ENCODE results near the gene OGDH.

The OGDH gene

GRCh38 chr7:44603193-44603592, 3.2 kb upstream of the OGDH start (continued):
- TF ChIP-seq ZNF280D (tag by site-specific recombination; IDR thresholded peaks at IDR 0.05), result no peak
- TF ChIP-seq ZSCAN23 (tag by site-specific recombination; IDR thresholded peaks at IDR 0.05), result no peak

DNA sequence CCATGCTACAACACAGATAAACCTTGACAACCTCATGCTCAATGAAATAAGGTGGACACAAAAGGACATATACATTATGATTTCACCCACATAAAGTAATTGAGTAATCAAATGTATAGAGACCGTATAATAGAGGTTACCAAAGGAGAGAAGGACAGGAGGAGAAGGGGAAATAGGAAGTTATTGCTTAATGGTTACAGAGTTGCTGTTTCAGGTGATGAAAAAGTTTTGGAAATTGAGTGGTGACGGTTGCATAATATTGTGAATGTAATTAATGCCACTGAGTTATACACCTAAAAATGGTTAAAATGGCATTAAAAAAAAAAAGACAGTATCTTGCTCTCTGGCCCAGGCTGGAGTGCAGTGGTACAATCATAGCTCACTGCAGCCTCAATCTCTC, 1.5 kb upstream of the OGDH start:
- no peaks in the 10 kb centered on the region for H3K9me3 ChIP-seq (ENCODE audit: control insufficient read depth, insufficient read depth, low read depth, low read length)
- no peaks in the 10 kb centered on the region for H3K36me3 ChIP-seq (ENCODE audit: control insufficient read depth in 2 of 2, insufficient read depth in 1 of 2, low read length in 2 of 2)
- ChIA-PET CTCF (no interaction called here), POLR2A (interaction anchor here (2.4 kb wide), 1 partner anchor 280 kb away, joined by 13 read pairs; the partner anchor contains the start of gene PURB)
- no peak for TF ChIP-seq ZIC2 (tag by site-specific recombination; IDR thresholded peaks at IDR 0.05)
- no peak for TF ChIP-seq GLIS2 (tag by site-specific recombination; IDR thresholded peaks at IDR 0.05)
- no peak for TF ChIP-seq ZNF426 (tag by site-specific recombination; IDR thresholded peaks at IDR 0.05)
- no peak overlapping the region for H3K27ac ChIP-seq (ENCODE audit: extremely low read depth, low read depth, low read length)
- H3K4me1 ChIP-seq (ENCODE audit: control insufficient read depth, insufficient read depth, low read length), result no peaks in the 10 kb centered on the region
- no peak overlapping the region for H3K4me3 ChIP-seq (ENCODE audit: low read depth, low read length)

DNA sequence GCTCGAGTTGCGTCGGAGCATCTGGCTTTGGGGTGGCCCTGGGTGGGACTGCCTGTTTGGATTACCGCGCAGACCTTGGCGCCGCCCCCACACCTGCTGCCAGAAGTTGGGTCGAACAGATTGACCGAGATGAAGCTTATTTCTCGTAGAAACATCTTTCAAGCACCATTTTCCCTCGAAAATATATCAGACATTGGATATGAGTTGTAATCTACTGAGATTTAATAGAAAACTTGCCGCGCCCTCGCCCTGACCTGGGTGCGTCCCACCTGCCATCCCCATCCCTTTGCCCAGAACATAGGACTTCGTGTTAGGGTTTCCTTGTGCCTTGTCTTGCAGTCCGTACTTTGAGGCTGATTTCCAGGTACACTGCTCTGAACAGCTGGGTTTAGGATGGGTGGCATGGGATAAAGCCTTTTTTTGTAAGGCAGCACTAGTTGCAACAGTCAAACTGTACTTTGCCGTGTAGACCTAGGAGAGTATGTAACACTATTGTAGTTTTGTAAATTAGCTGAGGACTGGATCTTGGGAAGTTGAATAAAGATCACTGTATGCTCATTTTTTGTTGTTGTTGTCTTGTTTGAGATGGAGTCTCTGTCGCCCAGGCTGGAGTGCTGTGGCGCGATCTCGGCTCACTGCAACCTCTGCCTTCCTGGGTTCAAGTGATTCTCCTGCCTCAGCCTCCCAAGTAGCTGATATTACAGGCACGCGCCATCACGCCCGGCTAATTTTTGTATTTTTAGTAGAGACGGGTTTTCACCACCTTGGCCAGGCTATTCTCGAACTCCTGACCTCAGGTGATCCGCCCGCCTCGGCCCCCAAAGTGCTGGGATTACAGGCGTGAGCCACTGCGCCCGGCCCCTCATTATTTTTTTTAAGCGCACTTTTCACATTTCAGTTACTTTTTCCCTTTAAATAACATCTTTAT, 978 bp downstream of the OGDH start:
- Histone ChIP-seq H3K4me1 (ENCODE audit: control insufficient read depth, insufficient read depth, low read length) (no peaks in the 10 kb centered on the region), H3K9me3 (ENCODE audit: control insufficient read depth, insufficient read depth, low read depth, low read length) (no peaks in the 10 kb centered on the region), H3K36me3 (ENCODE audit: control insufficient read depth in 2 of 2, insufficient read depth in 1 of 2, low read length in 2 of 2) (no peaks in the 10 kb centered on the region), H3K27ac (ENCODE audit: extremely low read depth, low read depth, low read length) (peak overlapping the region; percentile 86), H3K4me3 (ENCODE audit: low read depth, low read length) (peak overlapping the region; percentile 98)
- ChIA-PET POLR2A (interaction anchor here (0.5 to 2.4 kb wide), 20 partner anchors 12 to 393 kb away, joined by 3 to 14 read pairs (median 4); partner anchors contain the start of genes DDX56, PURB and TMED4), CTCF (interaction anchor here (1.5 kb wide), 1 partner anchor 10 kb away, joined by 5 read pairs; no protein-coding TSS in a partner anchor)
- no peak for TF ChIP-seq ZXDB (tag by site-specific recombination; IDR thresholded peaks at IDR 0.05)
- no peak for TF ChIP-seq ZNF121 (tag by site-specific recombination; IDR thresholded peaks at IDR 0.05)
- TF ChIP-seq ZNF785 (tag by site-specific recombination; IDR thresholded peaks at IDR 0.05), result no peak
- TF ChIP-seq ZNF596 (tag by site-specific recombination; IDR thresholded peaks at IDR 0.05), result no peak
- TF ChIP-seq, protein P1, sequence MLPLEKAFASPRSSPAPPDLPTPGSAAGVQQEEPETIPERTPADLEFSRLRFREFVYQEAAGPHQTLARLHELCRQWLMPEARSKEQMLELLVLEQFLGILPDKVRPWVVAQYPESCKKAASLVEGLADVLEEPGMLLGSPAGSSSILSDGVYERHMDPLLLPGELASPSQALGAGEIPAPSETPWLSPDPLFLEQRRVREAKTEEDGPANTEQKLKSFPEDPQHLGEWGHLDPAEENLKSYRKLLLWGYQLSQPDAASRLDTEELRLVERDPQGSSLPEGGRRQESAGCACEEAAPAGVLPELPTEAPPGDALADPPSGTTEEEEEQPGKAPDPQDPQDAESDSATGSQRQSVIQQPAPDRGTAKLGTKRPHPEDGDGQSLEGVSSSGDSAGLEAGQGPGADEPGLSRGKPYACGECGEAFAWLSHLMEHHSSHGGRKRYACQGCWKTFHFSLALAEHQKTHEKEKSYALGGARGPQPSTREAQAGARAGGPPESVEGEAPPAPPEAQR (tag by site-specific recombination; IDR thresholded peaks at IDR 0.05), result no peak
- TF ChIP-seq ZNF184 (tag by site-specific recombination; IDR thresholded peaks at IDR 0.05), result no peak
- TF ChIP-seq ZNF404 (tag by site-specific recombination; IDR thresholded peaks at IDR 0.05), result no peak
- TF ChIP-seq KLF7 (tag by site-specific recombination; IDR thresholded peaks at IDR 0.05; ENCODE audit: borderline replicate concordance), result peak; percentile 15; the same call in 1 of the 2 replicates
- TF ChIP-seq ZNF366 (tag by site-specific recombination; conservative IDR thresholded peaks at IDR 0.05), result no peak
- TF ChIP-seq, protein P2, sequence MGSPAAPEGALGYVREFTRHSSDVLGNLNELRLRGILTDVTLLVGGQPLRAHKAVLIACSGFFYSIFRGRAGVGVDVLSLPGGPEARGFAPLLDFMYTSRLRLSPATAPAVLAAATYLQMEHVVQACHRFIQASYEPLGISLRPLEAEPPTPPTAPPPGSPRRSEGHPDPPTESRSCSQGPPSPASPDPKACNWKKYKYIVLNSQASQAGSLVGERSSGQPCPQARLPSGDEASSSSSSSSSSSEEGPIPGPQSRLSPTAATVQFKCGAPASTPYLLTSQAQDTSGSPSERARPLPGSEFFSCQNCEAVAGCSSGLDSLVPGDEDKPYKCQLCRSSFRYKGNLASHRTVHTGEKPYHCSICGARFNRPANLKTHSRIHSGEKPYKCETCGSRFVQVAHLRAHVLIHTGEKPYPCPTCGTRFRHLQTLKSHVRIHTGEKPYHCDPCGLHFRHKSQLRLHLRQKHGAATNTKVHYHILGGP (tag by site-specific recombination; IDR thresholded peaks at IDR 0.05), result no peak
- TF ChIP-seq ZNF561 (tag by site-specific recombination; IDR thresholded peaks at IDR 0.05; ENCODE audit: borderline replicate concordance), result 0 out of 2 replicates have a peak, but pooled peaks have one; percentile 1
- no peak for TF ChIP-seq PRDM6 (tag by site-specific recombination; IDR thresholded peaks at IDR 0.05)
- no peak for TF ChIP-seq ZNF416 (tag by site-specific recombination; IDR thresholded peaks at IDR 0.05)
- TF ChIP-seq ZNF391 (tag by site-specific recombination; IDR thresholded peaks at IDR 0.05; ENCODE audit: borderline replicate concordance, low read depth), result 0 out of 2 replicates have a peak, but pooled peaks have one; percentile 33
- no peak for TF ChIP-seq ZNF112 (tag by site-specific recombination; IDR thresholded peaks at IDR 0.05)
- TF ChIP-seq ZNF645 (tag by site-specific recombination; IDR thresholded peaks at IDR 0.05), result no peak
- no peak for TF ChIP-seq ZBTB20 (tag by site-specific recombination; IDR thresholded peaks at IDR 0.05)
- TF ChIP-seq ZNF560 (tag by site-specific recombination; IDR thresholded peaks at IDR 0.05; ENCODE audit: borderline replicate concordance), result no peak
